ENCODE measurements around the gene MFAP4.

The MFAP4 gene

DNA sequence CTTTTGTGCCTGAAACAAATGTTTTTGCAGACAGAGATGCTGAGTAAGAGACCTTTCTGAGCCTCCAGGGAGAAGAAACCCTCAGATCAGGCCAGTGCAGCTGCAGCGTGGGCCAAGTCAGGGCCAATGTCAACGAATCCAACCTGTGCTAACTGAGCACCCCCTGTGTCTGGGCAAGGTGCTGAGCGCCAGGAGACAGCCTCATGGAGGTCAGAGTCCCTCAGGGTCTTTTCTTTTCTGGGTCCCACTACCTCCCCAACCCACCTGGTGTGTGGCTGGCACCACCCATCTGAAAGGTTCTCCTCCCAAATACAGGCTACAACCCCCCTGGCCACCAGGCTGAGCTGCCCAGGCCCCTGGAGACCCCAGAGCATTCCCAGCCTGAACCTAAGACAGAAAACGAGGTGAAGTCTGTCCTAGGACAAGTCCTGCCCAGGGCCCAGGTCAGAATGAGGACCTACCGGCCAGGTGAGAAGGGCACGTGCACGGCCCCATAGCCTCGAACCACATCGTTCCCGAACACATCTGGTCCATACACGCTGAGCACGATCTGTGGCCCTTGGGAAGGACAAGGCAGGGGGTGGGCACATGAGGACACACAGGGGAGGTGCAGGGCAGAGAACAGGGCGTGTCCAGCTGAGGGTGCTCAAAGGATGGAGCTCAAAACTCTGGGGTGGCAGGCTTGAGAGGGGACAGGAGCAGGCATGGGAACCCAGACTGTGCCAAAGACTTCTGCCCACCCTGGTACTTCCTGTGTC lies 39.5 kb downstream of the MFAP4 start:
- no peak for DNase-seq

DNA sequence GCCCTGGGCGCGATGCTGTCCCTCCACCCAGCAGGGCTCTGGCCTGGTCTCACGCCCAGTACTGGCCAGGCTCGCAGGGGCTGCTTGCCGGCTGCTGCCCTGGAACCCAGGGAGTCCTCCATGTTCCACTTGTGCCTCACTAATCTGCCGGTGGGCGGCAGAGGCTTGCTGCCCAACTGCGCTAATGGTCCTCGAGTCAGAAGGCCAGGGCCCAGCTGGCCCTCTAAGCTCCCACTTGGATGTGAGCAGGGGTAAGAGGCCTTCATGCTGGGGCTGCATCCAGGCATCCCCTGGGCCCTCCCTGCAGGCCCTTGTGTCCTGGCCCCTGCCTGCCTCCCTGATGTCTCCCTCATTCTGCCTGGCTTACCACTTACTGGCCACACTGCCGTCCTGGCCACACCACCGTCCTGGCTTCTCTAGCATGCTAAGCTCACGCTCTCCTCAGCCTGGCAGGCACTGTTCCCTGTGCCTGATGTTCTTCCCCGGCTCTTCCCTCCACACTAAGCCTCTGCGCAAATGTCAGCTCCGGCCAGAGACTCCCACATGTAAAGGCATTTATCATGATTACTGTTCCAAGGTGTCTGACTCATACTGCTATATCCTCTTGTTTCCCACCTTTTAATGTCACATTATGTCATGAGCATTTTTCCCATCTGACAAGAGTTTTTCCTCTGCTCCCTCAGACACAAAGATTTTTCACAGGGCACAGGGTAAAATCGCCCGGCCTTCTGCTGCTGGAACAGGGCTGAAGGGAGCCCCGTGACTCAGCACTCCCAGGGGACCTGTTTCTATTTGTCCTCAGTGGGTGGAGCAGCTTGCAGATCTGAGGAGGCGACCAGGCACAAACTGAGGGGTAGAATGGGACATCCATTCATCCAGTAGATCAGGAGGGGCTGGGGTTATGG lies 40.4 kb downstream of the MFAP4 start:
- no peak for DNase-seq

- no peak for DNase-seq
Measured at GRCh38 chr17:19345486-19346350, 41.3 kb downstream of the MFAP4 start.

DNA sequence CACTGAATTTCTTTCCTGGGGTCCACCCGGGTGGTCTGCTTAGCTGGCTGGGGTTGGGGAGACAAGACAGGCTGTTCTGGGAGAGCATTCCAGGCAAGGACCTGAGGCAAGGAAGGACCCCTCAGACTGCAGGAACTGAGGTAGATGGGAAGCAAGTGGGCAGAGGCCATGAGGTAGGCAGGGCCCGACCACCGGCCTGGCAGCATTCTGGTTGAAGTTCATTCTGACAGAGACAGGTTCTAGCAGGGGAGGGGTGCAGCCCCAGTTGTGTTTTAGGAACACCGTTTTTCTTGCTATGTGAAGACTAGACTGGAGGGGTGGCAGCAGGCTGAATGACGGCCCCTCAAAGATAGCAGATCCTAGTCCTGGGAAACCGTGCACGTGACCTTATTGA lies 41.9 kb downstream of the MFAP4 start:
- DNase-seq = no peak

DNA sequence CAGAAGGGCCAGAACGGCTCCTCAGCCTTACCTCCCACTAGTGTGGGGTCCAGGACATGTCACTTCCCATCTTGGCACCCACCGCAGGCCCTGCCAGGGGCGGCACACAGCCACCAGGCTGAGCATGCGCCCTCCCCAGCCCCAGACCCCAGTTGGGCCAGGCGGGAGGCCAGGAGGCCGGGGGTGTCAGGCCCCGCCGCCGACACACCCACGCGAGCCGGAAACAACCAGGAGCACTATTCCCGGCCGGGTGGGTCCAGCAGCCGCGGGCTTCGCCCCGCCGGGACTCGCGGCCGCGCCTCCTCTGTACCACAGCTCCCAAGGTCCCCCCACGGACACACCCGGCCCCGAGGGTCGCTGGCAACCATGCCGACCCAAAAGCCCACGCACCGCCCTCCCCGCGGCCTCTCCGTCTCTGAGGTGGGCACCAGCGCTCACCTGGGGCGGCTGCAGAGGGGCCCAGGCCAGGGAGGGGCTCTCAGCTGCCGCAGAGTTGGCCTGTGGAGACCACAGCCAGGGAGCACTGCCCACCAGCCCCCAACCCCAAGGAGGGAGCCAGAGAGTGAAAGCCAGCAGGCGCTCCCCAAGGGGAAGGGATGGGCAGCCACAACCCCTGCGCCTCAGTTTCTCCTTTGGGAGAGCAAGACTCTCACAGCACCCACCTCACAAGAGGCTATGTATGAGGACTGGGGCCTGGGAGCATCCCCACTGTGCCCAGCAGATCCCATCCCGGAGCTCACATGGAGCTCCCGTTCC lies 42.5 kb downstream of the MFAP4 start:
- no peak for DNase-seq

DNA sequence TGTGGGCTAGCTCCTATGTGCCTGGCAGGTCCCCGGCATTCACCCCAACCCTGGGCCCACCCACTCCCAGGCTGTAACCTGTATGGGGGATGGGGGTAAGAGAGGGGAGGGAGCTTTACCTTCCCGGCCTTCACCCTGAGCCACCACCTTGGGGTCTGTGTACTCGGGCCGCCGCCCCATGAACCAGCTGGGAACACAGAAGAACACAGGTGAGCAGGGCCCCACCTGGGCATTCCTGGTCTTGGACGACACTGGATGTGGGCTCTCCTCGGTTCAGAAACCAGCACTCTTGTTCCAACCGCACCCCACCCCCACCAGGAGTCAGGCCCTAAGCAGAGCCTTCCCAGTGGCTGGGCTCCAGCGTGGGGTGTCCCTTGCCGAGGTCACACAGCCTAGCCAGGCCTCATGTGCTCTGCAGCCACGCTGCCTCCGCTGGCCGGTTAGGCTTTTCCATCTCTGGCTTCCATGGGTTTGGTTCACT lies 43.3 kb downstream of the MFAP4 start:
- DNase-seq = no peak

- DNase-seq = no peak
Measured at GRCh38 chr17:19343256-19343630, 43.7 kb downstream of the MFAP4 start.

GRCh38 chr17:19342611-19343255 lies 44.3 kb downstream of the MFAP4 start:
- DNase-seq = no peak

DNA sequence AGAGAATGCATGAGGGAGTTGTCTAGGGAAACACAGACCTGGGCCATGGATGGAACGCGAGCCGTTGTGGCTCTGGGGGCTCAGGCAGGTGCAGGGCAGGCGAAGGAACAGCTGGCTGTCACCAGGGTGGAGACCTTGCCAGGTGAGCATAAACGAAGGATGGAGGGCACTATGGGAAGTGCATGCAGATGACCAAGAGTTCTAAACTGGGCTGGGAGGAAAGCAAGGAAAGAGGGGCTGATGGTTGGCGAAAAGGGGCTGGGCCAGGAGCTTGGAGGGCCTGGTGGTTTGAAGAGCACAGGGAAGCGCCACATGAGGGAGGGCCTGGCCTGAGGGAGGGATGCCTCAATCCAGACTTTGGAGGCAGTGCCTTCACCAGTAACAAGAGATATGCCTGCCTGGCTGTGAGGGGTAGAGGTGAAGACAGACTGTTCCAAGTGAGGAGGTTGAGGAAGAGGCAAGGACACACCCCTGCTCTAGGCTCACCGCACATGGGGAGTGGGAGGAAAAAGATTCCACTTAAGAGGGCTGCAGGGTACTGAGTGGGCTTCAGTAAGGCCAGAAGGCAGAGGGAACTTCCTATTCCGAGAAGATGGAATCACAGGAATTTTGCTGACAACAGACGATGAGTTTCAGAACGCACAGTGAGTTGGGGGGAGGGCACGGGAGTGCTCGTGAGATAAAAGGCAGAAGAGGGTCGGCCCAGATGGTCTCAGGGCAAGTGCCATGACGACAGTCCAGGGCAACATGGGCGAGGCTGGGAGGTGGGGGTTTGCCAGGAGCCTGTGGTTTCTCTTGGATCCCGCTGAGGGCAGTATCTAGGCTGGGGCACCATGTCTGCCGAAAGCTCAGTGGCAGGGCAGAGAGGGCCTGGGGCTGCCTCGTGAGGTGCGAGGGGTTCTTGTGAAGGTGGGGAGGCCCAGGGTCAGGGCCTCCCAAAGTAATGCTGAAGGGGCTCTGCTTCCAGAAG lies 45.1 kb downstream of the MFAP4 start:
- DNase-seq = no peak

DNA sequence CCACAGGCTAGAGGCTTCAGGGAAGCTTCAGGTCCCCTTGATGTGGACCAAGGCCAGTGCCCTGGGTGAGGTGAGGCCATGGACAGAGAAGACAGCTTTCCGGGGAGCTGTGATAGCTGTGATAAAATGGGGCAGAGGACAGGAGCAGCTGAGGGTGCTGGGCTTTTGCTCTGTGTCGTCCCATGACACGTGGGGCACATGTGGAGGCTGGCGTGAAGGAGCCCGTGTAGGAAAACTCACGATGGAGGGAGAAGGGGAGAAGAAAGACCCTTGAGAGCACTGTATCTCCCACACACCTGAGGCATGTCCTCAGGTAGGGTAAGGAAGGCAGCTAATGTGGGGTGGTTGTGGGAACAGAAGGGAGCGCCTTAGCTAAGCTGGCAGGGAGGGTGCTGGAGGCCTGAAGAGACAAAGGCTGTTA lies 45.8 kb downstream of the MFAP4 start:
- DNase-seq = no peak

DNA sequence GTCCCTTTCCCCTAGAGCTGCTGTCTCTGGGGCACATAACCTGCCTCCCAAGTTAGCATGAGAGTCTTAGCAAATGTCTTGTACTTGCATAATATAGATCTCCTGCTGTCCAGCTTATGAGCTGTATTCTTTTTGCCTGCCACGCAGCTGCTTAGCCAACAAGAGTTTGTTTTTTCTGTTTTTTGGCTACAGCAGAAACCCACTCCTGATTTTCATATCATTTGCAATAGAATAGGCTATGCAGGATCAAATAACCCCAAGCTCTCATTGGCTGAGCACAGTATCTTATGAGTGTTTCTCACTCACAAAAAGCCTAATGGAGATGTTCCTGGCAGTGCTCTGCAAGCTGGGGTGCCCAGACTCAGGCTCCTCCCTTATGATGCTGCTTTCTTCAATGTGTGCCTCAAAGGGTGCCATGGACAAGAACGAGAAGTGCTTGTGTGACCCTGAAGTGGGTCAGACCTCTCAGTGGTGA lies 47.6 kb downstream of the MFAP4 start:
- DNase-seq = no peak

- DNase-seq = no peak
Measured at GRCh38 chr17:19338031-19338990, 48.7 kb downstream of the MFAP4 start.

GRCh38 chr17:19337712-19338023 lies 49.3 kb downstream of the MFAP4 start:
- no peak for DNase-seq

- no peak for DNase-seq
Measured at GRCh38 chr17:19336938-19337711, 49.9 kb downstream of the MFAP4 start.

- no peak for DNase-seq
Measured at GRCh38 chr17:19335951-19336631, 50.9 kb downstream of the MFAP4 start.

DNA sequence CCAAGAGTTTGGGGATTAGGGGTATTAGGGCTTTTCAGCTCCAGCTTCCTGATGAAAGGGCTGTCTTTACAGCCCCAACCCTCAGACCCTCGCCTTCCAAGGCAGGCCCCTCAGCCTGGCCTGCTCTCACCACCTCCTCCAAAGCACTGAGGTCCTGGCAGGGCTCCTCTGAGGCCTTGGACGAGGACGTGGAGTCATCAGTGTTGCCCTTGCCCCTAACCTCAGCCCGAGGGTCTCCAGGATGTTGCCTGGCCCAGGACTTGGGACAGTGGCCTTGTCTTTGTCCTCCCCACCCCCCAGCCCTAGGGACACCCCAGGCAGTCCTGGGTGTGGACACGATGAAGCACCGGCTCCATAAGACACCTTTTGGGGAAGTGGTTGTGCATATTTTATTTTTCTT lies 52.7 kb downstream of the MFAP4 start:
- no peak for DNase-seq

GRCh38 chr17:19333736-19334290 lies 53.2 kb downstream of the MFAP4 start:
- DNase-seq = no peak

Data from NCI-H2081 treated with DMSO at 0.1 percent for 48 hours (cell line).